HepG2 (cell line): ENCODE measurements around the gene POLL. TPM values are rescaled to one million over a fixed set of nuclear protein-coding genes. Genes with fewer than 3 reads are reported as not detected.

Experiments
- ARNT ChIP-seq: fragments of 450-650 bp; IDR thresholded peaks from 2 replicates; pipeline ENCODE4 v1.6.1; 2017
- BATF2 ChIP-seq: sonication (generic); formaldehyde crosslinking; IDR thresholded peaks from 2 replicates; pipeline ENCODE4 v1.8.0; 2022; ENCODE audit warnings: mild to moderate bottlenecking, missing genetic modification reagents, moderate library complexity
- CSRNP1 ChIP-seq: sonication (generic); formaldehyde crosslinking; IDR thresholded peaks from 2 replicates; pipeline ENCODE4 v1.8.1; 2023; ENCODE audit warnings: mild to moderate bottlenecking, missing genetic modification reagents
- DZIP1 ChIP-seq: sonication (generic); formaldehyde crosslinking; IDR thresholded peaks from 2 replicates; pipeline ENCODE4 v1.5.0; 2020; ENCODE audit warnings: mild to moderate bottlenecking, missing genetic modification reagents
- FOXA1 ChIP-seq, 2 experiments: fragments of 450-650 bp in 1 of 2; sonication (generic) in 1 of 2; formaldehyde crosslinking in 1 of 2; IDR thresholded peaks; 2 replicates each; pipeline versions ENCODE4 v1.4.0 to v1.6.1; 2016 to 2020; ENCODE audit warnings: missing genetic modification reagents in 1 of 2
- GTF2F1 ChIP-seq: fragments of 150-350 bp; IDR thresholded peaks from 2 replicates; pipeline ENCODE4 v1.6.1; 2014; ENCODE audit warnings: low read length
- NCOA5 ChIP-seq: sonication (generic); formaldehyde crosslinking; IDR thresholded peaks from 2 replicates; pipeline ENCODE4 v1.4.0; 2020; ENCODE audit warnings: missing genetic modification reagents
- PITX1 ChIP-seq: sonication (generic); formaldehyde crosslinking; IDR thresholded peaks from 2 replicates; pipeline ENCODE4 v1.5.1; 2020; ENCODE audit warnings: mild to moderate bottlenecking, missing genetic modification reagents
- POLR2AphosphoS5 ChIP-seq: IDR thresholded peaks from 2 replicates; pipeline ENCODE4 v1.6.1; 2012; ENCODE audit warnings: low read depth, low read length
- SAFB2 ChIP-seq: sonication (generic); formaldehyde crosslinking; IDR thresholded peaks from 2 replicates; pipeline ENCODE4 v1.5.1; 2020; ENCODE audit warnings: missing genetic modification reagents, low read depth, mild to moderate bottlenecking, borderline replicate concordance
- TRIM22 ChIP-seq: fragments of 450-650 bp; IDR thresholded peaks from 2 replicates; pipeline ENCODE4 v1.6.1; 2017
- U2AF2 ChIP-seq: fragments of 200-400 bp; formaldehyde crosslinking; IDR thresholded peaks from 2 replicates; pipeline ENCODE4 v1.6.1; 2017; ENCODE audit warnings: low read depth, mild to moderate bottlenecking, low read length
- ZBTB8A ChIP-seq: sonication (generic); formaldehyde crosslinking; IDR thresholded peaks from 2 replicates; pipeline ENCODE4 v1.4.0; 2020; ENCODE audit warnings: mild to moderate bottlenecking, low read depth, missing genetic modification reagents, borderline replicate concordance
- ZNF33A ChIP-seq: sonication (generic); formaldehyde crosslinking; IDR thresholded peaks from 2 replicates; pipeline ENCODE4 v1.5.1; 2020; ENCODE audit warnings: missing genetic modification reagents, mild to moderate bottlenecking, moderate library complexity, borderline replicate concordance
- ZNF563 ChIP-seq: sonication (generic); formaldehyde crosslinking; IDR thresholded peaks from 2 replicates; pipeline ENCODE4 v1.8.0; 2022; ENCODE audit warnings: mild to moderate bottlenecking, moderate library complexity, missing genetic modification reagents
- ZNF574 ChIP-seq: sonication (generic); formaldehyde crosslinking; IDR thresholded peaks from 2 replicates; pipeline ENCODE4 v1.4.0; 2020; ENCODE audit warnings: missing genetic modification reagents
- ZNF607 ChIP-seq: sonication (generic); formaldehyde crosslinking; IDR thresholded peaks from 2 replicates; pipeline ENCODE4 v1.5.1; 2020; ENCODE audit warnings: missing genetic modification reagents, mild to moderate bottlenecking, borderline replicate concordance
- ZNF644 ChIP-seq: IDR thresholded peaks from 2 replicates; pipeline ENCODE4 v1.6.1; 2016; ENCODE audit warnings: low read depth
- ZNF660 ChIP-seq: sonication (generic); formaldehyde crosslinking; IDR thresholded peaks from 2 replicates; pipeline ENCODE4 v1.5.1; 2020; ENCODE audit warnings: mild to moderate bottlenecking, low read depth, missing genetic modification reagents, borderline replicate concordance
- polyA plus RNA-seq, 8 experiments: library from polyadenylated mRNA; depleted of rRNA in 3 of 8; stranded (reverse) in 7 of 8; unstranded in 1 of 8; fragments of >200 nt; fragmentation: Illumina TruSeq in 4 of 8; extraction: Trizol in 4 of 8; gene quantifications; 2 replicates each; pipeline versions ENCODE4 v1.2.1 to v1.2.3, GENCODE V29; 2011 to 2016; ENCODE audit warnings: low read depth in 4 of 8, missing spikeins in 1 of 8, mixed read lengths in 1 of 8; ENCODE audit not compliant: insufficient read depth in 1 of 8
- total RNA-seq, 5 experiments: library from RNA; depleted of rRNA; stranded (reverse); fragments of >200 nt; fragmentation: Illumina TruSeq; extraction: Trizol; gene quantifications; 2 replicates each; pipeline ENCODE4 v1.2.3, GENCODE V29; 2016; ENCODE audit warnings: low read depth in 1 of 5

The POLL gene
- total and polyA plus RNA-seq, 2 of the 13 experiments (the other 11 are each of a cell fraction or from before 2014, with no cell fraction given), result 13.8 to 19.1 TPM

- TF ChIP-seq DZIP1 (CRISPR knock-in tag), result peak; percentile 70; the same call in 1 of the 2 replicates
- no peak for TF ChIP-seq NCOA5
- no peak for TF ChIP-seq BATF2 (CRISPR knock-in tag)
- peak; percentile 69; the same call in 1 of the 2 replicates for TF ChIP-seq PITX1 (CRISPR knock-in tag)
- TF ChIP-seq ZNF33A (CRISPR knock-in tag), result peak; percentile 84; the same call in 1 of the 2 replicates
- TF ChIP-seq FOXA1 (IDR thresholded peaks at IDR 0.05), result no peak
- no peak for TF ChIP-seq FOXA1 (CRISPR knock-in tag; IDR thresholded peaks at IDR 0.05)
- peak; percentile 76 for TF ChIP-seq ZNF574
- no peak for TF ChIP-seq ZNF607 (CRISPR knock-in tag)
- no peak for TF ChIP-seq ZNF644
- no peak for TF ChIP-seq ZNF660
- TF ChIP-seq TRIM22, result no peak
- TF ChIP-seq U2AF2, result peak; percentile 98
- TF ChIP-seq SAFB2, result no peak
- no peak for TF ChIP-seq ARNT
- TF ChIP-seq ZBTB8A, result no peak
- TF ChIP-seq POLR2AphosphoS5, result peak; percentile 86
- no peak for TF ChIP-seq GTF2F1
- TF ChIP-seq CSRNP1, result no peak
- no peak for TF ChIP-seq ZNF563 (CRISPR knock-in tag)
These were observed at the start of gene POLL, which contains the start of gene DPCD (continued) for GRCh38 chr10:101587725-101588653.
